WTC11 (cell line): ENCODE measurements around the gene TMEM50A. TPM values are rescaled to one million over a fixed set of nuclear protein-coding genes. Genes with fewer than 3 reads are reported as not detected.
"Not testable (repeated sequence)": the region's sequence is repeated elsewhere in the genome, so short reads cannot be mapped to it uniquely, and the experiment has no call there.

Source experiments
- ATAC-seq: fragments of 200-7000 bp; cut with Tn5 transposase; 2 replicates; pipeline ENCODE4 v1.10.0; 2021; ENCODE audit warnings: mild to moderate bottlenecking, moderate library complexity
- CTCF ChIA-PET: fragments of 300-600 bp; sonication (Branson Sonifier 250); formaldehyde crosslinking; loops from one replicate; lab custom pipeline; 2021; ENCODE audit warnings: antibody characterized with exemption; lab: Charles Lee
- POLR2A ChIA-PET: fragments of 350-600 bp; sonication (Branson Sonifier 250); formaldehyde crosslinking; loops from one replicate; lab custom pipeline; 2021; ENCODE audit warnings: antibody characterized with exemption; lab: Charles Lee
- DNase-seq: peaks from one replicate; pipeline ENCODE4 v3.0.0; 2021; ENCODE audit warnings: low spot score
- H3K27ac Mint-ChIP-seq: 2 replicates; pipeline ENCODE4 v1.8.0; 2021; ENCODE audit warnings: mixed read lengths
- H3K27me3 Mint-ChIP-seq: 2 replicates; pipeline ENCODE4 v1.8.0; 2021; ENCODE audit warnings: low read depth, mild to moderate bottlenecking, moderate library complexity, mixed read lengths
- H3K36me3 Mint-ChIP-seq: 2 replicates; pipeline ENCODE4 v1.8.0; 2021; ENCODE audit warnings: mixed read lengths
- H3K4me1 Mint-ChIP-seq: 2 replicates; pipeline ENCODE4 v1.8.0; 2022; ENCODE audit warnings: mixed read lengths
- H3K4me3 Mint-ChIP-seq: 2 replicates; pipeline ENCODE4 v1.8.0; 2021; ENCODE audit warnings: mild to moderate bottlenecking, moderate library complexity, mixed read lengths
- H3K9me3 Mint-ChIP-seq: 2 replicates; pipeline ENCODE4 v1.8.0; 2021; ENCODE audit warnings: mixed read lengths
- E2F1 ChIP-seq: sonication (generic); formaldehyde crosslinking; IDR thresholded peaks from 2 replicates; pipeline ENCODE4 v1.8.0; 2022; ENCODE audit warnings: mild to moderate bottlenecking, missing genetic modification reagents
- ETV6 ChIP-seq: sonication (generic); formaldehyde crosslinking; IDR thresholded peaks from 2 replicates; pipeline ENCODE4 v1.8.1; 2022; ENCODE audit warnings: mild to moderate bottlenecking, missing genetic modification reagents
- GABPB1 ChIP-seq: sonication (generic); formaldehyde crosslinking; IDR thresholded peaks from 2 replicates; pipeline ENCODE4 v1.8.1; 2023; ENCODE audit warnings: mild to moderate bottlenecking, missing genetic modification reagents
- GTF2I ChIP-seq: fragments of 250-450 bp; sonication (Bioruptor Pico); conservative IDR thresholded peaks from 2 replicates; pipeline ENCODE4 v1.4.0; 2021; ENCODE audit warnings: mild to moderate bottlenecking
- IRF2 ChIP-seq: sonication (generic); formaldehyde crosslinking; IDR thresholded peaks from 2 replicates; pipeline ENCODE4 v1.8.0; 2022; ENCODE audit warnings: low read depth, missing genetic modification reagents, borderline replicate concordance
- RORB ChIP-seq: fragments of 250-450 bp; sonication (Bioruptor Pico); IDR thresholded peaks from 2 replicates; pipeline ENCODE4 v1.9.0; 2021; ENCODE audit warnings: mild to moderate bottlenecking
- ZNF416 ChIP-seq: fragments of 250-450 bp; sonication (Bioruptor Pico); IDR thresholded peaks from 2 replicates; pipeline ENCODE4 v1.9.0; 2021; ENCODE audit warnings: mild to moderate bottlenecking, inconsistent platforms
- total RNA-seq: library from RNA; stranded (reverse); gene quantifications from 3 replicates; pipeline ENCODE4 v1.2.3, GENCODE V29; 2021
- TF ChIP-seq, protein P1 (sequence below): sonication (generic); formaldehyde crosslinking; IDR thresholded peaks from 2 replicates; pipeline ENCODE4 v1.8.1; 2022; ENCODE audit warnings: low read depth, missing genetic modification reagents, borderline replicate concordance
- TF ChIP-seq, protein P2 (sequence below): sonication (generic); formaldehyde crosslinking; IDR thresholded peaks from 2 replicates; pipeline ENCODE4 v1.8.0; 2022; ENCODE audit warnings: mild to moderate bottlenecking, missing genetic modification reagents

The TMEM50A gene
- total RNA-seq, 1 experiment from 2014 or later = 84.0 TPM

GRCh38 chr1:25371757-25372156, 33.6 kb downstream of the TMEM50A start:
- CTCF ChIA-PET = interaction anchor here (0.6 to 0.9 kb wide), 2 partner anchors 41 to 466 kb away, joined by 3 read pairs; no protein-coding TSS in a partner anchor
- H3K9me3 Mint-ChIP-seq, DNase-seq, POLR2A ChIA-PET, H3K4me3 Mint-ChIP-seq, H3K27me3 Mint-ChIP-seq, H3K36me3 Mint-ChIP-seq, ATAC-seq, H3K27ac Mint-ChIP-seq: not testable (repeated sequence)
- peaks cover 20% of the 10 kb centered on the region for H3K4me1 Mint-ChIP-seq

GRCh38 chr1:25378367-25378766, 40.2 kb downstream of the TMEM50A start:
- CTCF ChIA-PET, ATAC-seq: not testable (repeated sequence)

GRCh38 chr1:25382543-25382942, 44.4 kb downstream of the TMEM50A start:
- H3K27ac Mint-ChIP-seq, H3K4me3 Mint-ChIP-seq, POLR2A ChIA-PET, DNase-seq, CTCF ChIA-PET, H3K4me1 Mint-ChIP-seq, ATAC-seq, H3K36me3 Mint-ChIP-seq, H3K27me3 Mint-ChIP-seq: not testable (repeated sequence)
- H3K9me3 Mint-ChIP-seq = peaks cover 11% of the 10 kb centered on the region; the same call in 1 of the 2 replicates

More at GRCh38 chr1:25378367-25378766, 40.2 kb downstream of the TMEM50A start:
- H3K4me3 Mint-ChIP-seq, POLR2A ChIA-PET, H3K36me3 Mint-ChIP-seq, DNase-seq, H3K27ac Mint-ChIP-seq, H3K4me1 Mint-ChIP-seq, H3K27me3 Mint-ChIP-seq: not testable (repeated sequence)
- H3K9me3 Mint-ChIP-seq = peaks cover 11% of the 10 kb centered on the region; the same call in 1 of the 2 replicates

DNA sequence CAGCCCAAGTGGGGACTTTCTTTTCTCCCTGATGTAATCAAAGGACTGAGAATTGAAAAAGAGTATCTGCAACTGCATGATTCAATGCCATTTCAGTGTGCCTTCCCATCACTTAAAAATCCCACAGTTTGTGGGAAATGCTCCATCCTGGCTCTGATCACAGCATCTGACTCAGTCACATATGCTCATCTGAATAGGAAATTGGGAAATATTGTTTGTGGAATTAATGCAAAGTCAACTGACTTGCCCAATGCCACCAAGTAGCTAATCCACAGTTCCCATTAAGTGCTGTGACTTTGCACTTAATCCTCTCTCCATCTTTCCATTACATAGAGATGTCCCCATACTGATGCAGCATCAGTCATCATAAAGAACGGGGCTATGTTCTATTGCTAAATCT, 45.0 kb downstream of the TMEM50A start:
- H3K27ac Mint-ChIP-seq, ATAC-seq, POLR2A ChIA-PET, DNase-seq, H3K4me3 Mint-ChIP-seq, H3K27me3 Mint-ChIP-seq, CTCF ChIA-PET, H3K4me1 Mint-ChIP-seq, H3K36me3 Mint-ChIP-seq: not testable (repeated sequence)
- peaks cover 11% of the 10 kb centered on the region; the same call in 1 of the 2 replicates for H3K9me3 Mint-ChIP-seq

GRCh38 chr1:25383875-25384274, 45.7 kb downstream of the TMEM50A start:
- H3K4me3 Mint-ChIP-seq, ATAC-seq, H3K36me3 Mint-ChIP-seq, POLR2A ChIA-PET, CTCF ChIA-PET, H3K4me1 Mint-ChIP-seq, H3K27ac Mint-ChIP-seq, DNase-seq, H3K27me3 Mint-ChIP-seq: not testable (repeated sequence)
- peaks cover 11% of the 10 kb centered on the region; the same call in 1 of the 2 replicates for H3K9me3 Mint-ChIP-seq

- POLR2A ChIA-PET, H3K27me3 Mint-ChIP-seq, CTCF ChIA-PET: not testable (repeated sequence)
Observed at GRCh38 chr1:25387096-25387495, 49.0 kb downstream of the TMEM50A start.

GRCh38 chr1:25388691-25389090, 50.6 kb downstream of the TMEM50A start:
- H3K36me3 Mint-ChIP-seq, DNase-seq, ATAC-seq, POLR2A ChIA-PET, CTCF ChIA-PET, H3K4me1 Mint-ChIP-seq, H3K4me3 Mint-ChIP-seq, H3K9me3 Mint-ChIP-seq, H3K27ac Mint-ChIP-seq, H3K27me3 Mint-ChIP-seq: not testable (repeated sequence)

More at GRCh38 chr1:25387096-25387495, 49.0 kb downstream of the TMEM50A start:
- H3K27ac Mint-ChIP-seq, H3K4me3 Mint-ChIP-seq, H3K9me3 Mint-ChIP-seq, ATAC-seq, H3K36me3 Mint-ChIP-seq, DNase-seq, H3K4me1 Mint-ChIP-seq: not testable (repeated sequence)

DNA sequence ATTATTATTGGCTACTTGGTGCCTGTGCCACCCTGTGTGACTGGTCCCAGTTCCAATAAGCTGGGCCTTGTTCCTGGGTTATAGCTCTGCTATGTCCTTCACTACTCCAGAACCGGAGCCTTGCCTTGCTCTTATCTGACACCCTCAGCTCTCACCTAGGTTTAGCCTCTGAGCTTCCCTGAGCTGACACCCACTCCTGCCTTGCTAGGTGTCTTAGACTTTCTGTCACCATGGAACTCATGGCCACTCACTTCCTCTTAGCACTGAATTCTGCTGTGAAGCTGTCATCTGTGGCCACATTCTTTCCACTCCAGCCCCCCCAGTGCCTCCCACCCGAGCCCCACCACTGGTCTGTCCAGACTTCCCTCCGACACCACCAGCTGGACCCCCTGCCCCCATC, 51.6 kb downstream of the TMEM50A start:
- H3K36me3 Mint-ChIP-seq, H3K4me3 Mint-ChIP-seq, H3K9me3 Mint-ChIP-seq, ATAC-seq, H3K4me1 Mint-ChIP-seq, H3K27me3 Mint-ChIP-seq, H3K27ac Mint-ChIP-seq, DNase-seq, POLR2A ChIA-PET, CTCF ChIA-PET: not testable (repeated sequence)

GRCh38 chr1:25392841-25393240, 54.7 kb downstream of the TMEM50A start:
- POLR2A ChIA-PET = no interaction called here
- ATAC-seq (no peak), DNase-seq (no peak)
- Mint-ChIP-seq H3K9me3 (no peaks in the 10 kb centered on the region), H3K4me3 (no peak overlapping the region), H3K27ac (no peak overlapping the region), H3K27me3 (no peaks in the 10 kb centered on the region; the same call in 1 of the 2 replicates), H3K4me1 (peaks cover 4% of the 10 kb centered on the region; the same call in 1 of the 2 replicates), H3K36me3 (no peaks in the 10 kb centered on the region)
- CTCF ChIA-PET = interaction anchor here (0.6 to 0.7 kb wide), 2 partner anchors 175 to 1652 kb away, joined by 5 to 10 read pairs; no protein-coding TSS in a partner anchor
- TF ChIP-seq ZNF416 (CRISPR knock-in tag) = no peak
- TF ChIP-seq GABPB1 (CRISPR knock-in tag) = no peak
- TF ChIP-seq RORB (CRISPR knock-in tag) = no peak
- TF ChIP-seq IRF2 (CRISPR knock-in tag) = no peak
- TF ChIP-seq E2F1 = no peak
- TF ChIP-seq ETV6 (CRISPR knock-in tag) = no peak
- TF ChIP-seq, protein P1, sequence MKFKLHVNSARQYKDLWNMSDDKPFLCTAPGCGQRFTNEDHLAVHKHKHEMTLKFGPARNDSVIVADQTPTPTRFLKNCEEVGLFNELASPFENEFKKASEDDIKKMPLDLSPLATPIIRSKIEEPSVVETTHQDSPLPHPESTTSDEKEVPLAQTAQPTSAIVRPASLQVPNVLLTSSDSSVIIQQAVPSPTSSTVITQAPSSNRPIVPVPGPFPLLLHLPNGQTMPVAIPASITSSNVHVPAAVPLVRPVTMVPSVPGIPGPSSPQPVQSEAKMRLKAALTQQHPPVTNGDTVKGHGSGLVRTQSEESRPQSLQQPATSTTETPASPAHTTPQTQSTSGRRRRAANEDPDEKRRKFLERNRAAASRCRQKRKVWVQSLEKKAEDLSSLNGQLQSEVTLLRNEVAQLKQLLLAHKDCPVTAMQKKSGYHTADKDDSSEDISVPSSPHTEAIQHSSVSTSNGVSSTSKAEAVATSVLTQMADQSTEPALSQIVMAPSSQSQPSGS = no peak
- TF ChIP-seq GTF2I (CRISPR knock-in tag) = no peak
- TF ChIP-seq, protein P2, sequence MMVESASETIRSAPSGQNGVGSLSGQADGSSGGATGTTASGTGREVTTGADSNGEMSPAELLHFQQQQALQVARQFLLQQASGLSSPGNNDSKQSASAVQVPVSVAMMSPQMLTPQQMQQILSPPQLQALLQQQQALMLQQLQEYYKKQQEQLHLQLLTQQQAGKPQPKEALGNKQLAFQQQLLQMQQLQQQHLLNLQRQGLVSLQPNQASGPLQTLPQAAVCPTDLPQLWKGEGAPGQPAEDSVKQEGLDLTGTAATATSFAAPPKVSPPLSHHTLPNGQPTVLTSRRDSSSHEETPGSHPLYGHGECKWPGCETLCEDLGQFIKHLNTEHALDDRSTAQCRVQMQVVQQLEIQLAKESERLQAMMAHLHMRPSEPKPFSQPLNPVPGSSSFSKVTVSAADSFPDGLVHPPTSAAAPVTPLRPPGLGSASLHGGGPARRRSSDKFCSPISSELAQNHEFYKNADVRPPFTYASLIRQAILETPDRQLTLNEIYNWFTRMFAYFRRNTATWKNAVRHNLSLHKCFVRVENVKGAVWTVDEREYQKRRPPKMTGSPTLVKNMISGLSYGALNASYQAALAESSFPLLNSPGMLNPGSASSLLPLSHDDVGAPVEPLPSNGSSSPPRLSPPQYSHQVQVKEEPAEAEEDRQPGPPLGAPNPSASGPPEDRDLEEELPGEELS (CRISPR knock-in tag) = no peak
